SK-N-SH (cell line): Measurements from ENCODE around the gene FAM20A. TPM values are rescaled to one million over a fixed set of nuclear protein-coding genes. Genes with fewer than 3 reads are reported as not detected.

Source experiments
- CTCF ChIA-PET: fragments of 300-600, 350-600 bp; formaldehyde crosslinking; extraction: SDS; loops from one replicate; lab custom pipeline; 2021; lab: Yijun Ruan, JAX
- POLR2A ChIA-PET: fragments of 350-600 bp; sonication (Branson Sonifier 250); formaldehyde crosslinking; extraction: SDS; loops from one replicate; lab custom pipeline; 2020; ENCODE audit warnings: antibody characterized with exemption, inconsistent platforms; lab: Yijun Ruan, JAX
- DNase-seq: peaks from one replicate; pipeline ENCODE4 v3.0.0; 2012
- H2AFZ ChIP-seq: fragments of 200-600 bp; sonication (generic); 2 replicates; pipeline ENCODE4 v1.8.1; 2016; ENCODE audit warnings: antibody characterized with exemption, mild to moderate bottlenecking, low read depth
- H3F3A ChIP-seq: fragments of 200-600 bp; sonication (generic); replicated peaks from 2 replicates; pipeline ENCODE3; 2016; ENCODE audit warnings: antibody characterized with exemption, mild to moderate bottlenecking; ENCODE audit not compliant: insufficient read depth
- H3K27ac ChIP-seq, 2 experiments: fragments of 200-500 bp in 1 of 2; fragments of 200-600 bp in 1 of 2; sonication (Bioruptor generic) in 1 of 2; sonication (generic), shearing (Covaris generic) in 1 of 2; 2 replicates each; pipeline versions ENCODE4 v1.5.1 to v1.6.1; 2014 to 2016; ENCODE audit warnings: low read depth in 2 of 2, inconsistent platforms in 1 of 2, low read length in 1 of 2, mild to moderate bottlenecking in 1 of 2, mixed read lengths in 1 of 2
- H3K27me3 ChIP-seq: fragments of 200-600 bp; sonication (generic), shearing (Covaris generic); 2 replicates; pipeline ENCODE4 v1.6.1; 2016; ENCODE audit warnings: mixed run types; ENCODE audit not compliant: insufficient read depth
- H3K36me3 ChIP-seq, 2 experiments: fragments of 200-500 bp in 1 of 2; fragments of 200-600 bp in 1 of 2; sonication (Bioruptor generic) in 1 of 2; sonication (generic) in 1 of 2; replicated peaks in 1 of 2; 2 replicates each; pipeline versions ENCODE3 to v1.5.1; 2014 to 2016; ENCODE audit warnings: low read length in 1 of 2, mild to moderate bottlenecking in 1 of 2; ENCODE audit not compliant: insufficient read depth in 2 of 2, control insufficient read depth in 1 of 2
- H3K4me1 ChIP-seq, 2 experiments: fragments of 200-500 bp in 1 of 2; fragments of 200-600 bp in 1 of 2; sonication (Bioruptor generic) in 1 of 2; sonication (generic), shearing (Covaris generic) in 1 of 2; 2 replicates each; pipeline versions ENCODE4 v1.5.1 to v1.6.1; 2014 to 2016; ENCODE audit warnings: low read depth in 1 of 2, low read length in 1 of 2, mixed run types in 1 of 2; ENCODE audit not compliant: insufficient read depth in 2 of 2, control insufficient read depth in 1 of 2
- H3K4me2 ChIP-seq: fragments of 200-600 bp; sonication (generic), shearing (Covaris generic); 2 replicates; pipeline ENCODE4 v1.6.1; 2017; ENCODE audit warnings: mixed run types
- H3K4me3 ChIP-seq, 2 experiments: fragments of 200-500 bp in 1 of 2; fragments of 200-600 bp in 1 of 2; sonication (Bioruptor generic) in 1 of 2; sonication (generic), shearing (Covaris generic) in 1 of 2; 2 replicates each; pipeline versions ENCODE4 v1.5.1 to v1.8.1; 2014 to 2016; ENCODE audit warnings: low read depth in 2 of 2, inconsistent platforms in 1 of 2, low read length in 1 of 2, mild to moderate bottlenecking in 1 of 2, mixed read lengths in 1 of 2, moderate library complexity in 1 of 2
- H3K79me2 ChIP-seq: fragments of 200-600 bp; sonication (generic); 2 replicates; pipeline ENCODE4 v1.8.1; 2017; ENCODE audit warnings: mild to moderate bottlenecking; ENCODE audit not compliant: insufficient read depth
- H3K9ac ChIP-seq: fragments of 200-600 bp; sonication (generic); 2 replicates; pipeline ENCODE4 v1.6.1; 2017; ENCODE audit warnings: mixed run types
- H3K9me2 ChIP-seq: fragments of 200-600 bp; sonication (generic); 2 replicates; pipeline ENCODE4 v1.6.1; 2017; ENCODE audit warnings: mixed run types
- H3K9me3 ChIP-seq: fragments of 200-600 bp; sonication (generic); 2 replicates; pipeline ENCODE4 v1.6.1; 2017; ENCODE audit warnings: mixed run types, mild to moderate bottlenecking, moderate library complexity
- H4K20me1 ChIP-seq: fragments of 200-600 bp; sonication (generic); 2 replicates; pipeline ENCODE4 v1.6.1; 2017; ENCODE audit warnings: mild to moderate bottlenecking, mixed run types; ENCODE audit not compliant: insufficient read depth
- EP300 ChIP-seq, 2 experiments: IDR thresholded peaks; 2 replicates each; pipeline versions ENCODE4 v1.4.0 to v1.6.1; 2012; ENCODE audit warnings: borderline replicate concordance in 1 of 2, low read depth in 1 of 2, low read length in 1 of 2
- EZH2phosphoT487 ChIP-seq: fragments of 200-600 bp; sonication (generic); IDR thresholded peaks from 2 replicates; pipeline ENCODE4 v1.6.1; 2017; ENCODE audit warnings: low read depth, mixed run types, mild to moderate bottlenecking, antibody characterized with exemption, moderate library complexity, borderline replicate concordance
- FOSL2 ChIP-seq: IDR thresholded peaks from 2 replicates; pipeline ENCODE4 v1.4.0; 2012; ENCODE audit warnings: low read depth, mild to moderate bottlenecking, moderate library complexity, borderline replicate concordance
- FOXM1 ChIP-seq: IDR thresholded peaks from 2 replicates; pipeline ENCODE4 v1.4.0; 2012; ENCODE audit warnings: low read depth, mild to moderate bottlenecking
- GATA2 ChIP-seq: sonication (generic); formaldehyde crosslinking; IDR thresholded peaks from 2 replicates; pipeline ENCODE4 v1.5.0; 2020; ENCODE audit warnings: mild to moderate bottlenecking, missing genetic modification reagents
- JUND ChIP-seq: IDR thresholded peaks from 2 replicates; pipeline ENCODE4 v1.4.0; 2012
- NFIC ChIP-seq: IDR thresholded peaks from 2 replicates; pipeline ENCODE4 v1.4.0; 2012; ENCODE audit warnings: borderline replicate concordance
- NRF1 ChIP-seq: IDR thresholded peaks from 2 replicates; pipeline ENCODE4 v1.6.1; 2012; ENCODE audit warnings: low read depth, mild to moderate bottlenecking, low read length
- POLR2AphosphoS5 ChIP-seq: IDR thresholded peaks from 2 replicates; pipeline ENCODE4 v1.6.1; 2012; ENCODE audit warnings: low read depth, low read length
- RAD21 ChIP-seq: IDR thresholded peaks from 2 replicates; pipeline ENCODE4 v1.6.1; 2012; ENCODE audit warnings: mild to moderate bottlenecking, low read length
- RXRA ChIP-seq: IDR thresholded peaks from 2 replicates; pipeline ENCODE4 v1.4.0; 2012; ENCODE audit warnings: low read depth, mild to moderate bottlenecking, borderline replicate concordance
- SIN3A ChIP-seq: IDR thresholded peaks from 2 replicates; pipeline ENCODE4 v1.6.1; 2012; ENCODE audit warnings: low read depth, mild to moderate bottlenecking, low read length, moderate library complexity, borderline replicate concordance
- SMC3 ChIP-seq: IDR thresholded peaks from 2 replicates; pipeline ENCODE4 v1.6.1; 2012; ENCODE audit warnings: low read depth, low read length, improper control_type of control experiment
- TAF1 ChIP-seq: IDR thresholded peaks from 2 replicates; pipeline ENCODE4 v1.6.1; 2012; ENCODE audit warnings: low read depth, mild to moderate bottlenecking, low read length, moderate library complexity, borderline replicate concordance
- WGBS: methylation state at CpG from one replicate; pipeline ENCODE4 v1.1.6; 2017; ENCODE audit warnings: low lambda C conversion rate; 5-methylcytosine and 5-hydroxymethylcytosine counted together
- polyA plus RNA-seq, 3 experiments: library from polyadenylated mRNA; depleted of rRNA; stranded (reverse); fragments of >200 nt; gene quantifications; 2 replicates each; pipeline ENCODE4 v1.2.3, GENCODE V29; 2012
- TF ChIP-seq, protein P1 (sequence below): IDR thresholded peaks from 2 replicates; pipeline ENCODE4 v1.4.0; 2012; ENCODE audit warnings: low read depth, borderline replicate concordance
- TF ChIP-seq, protein P2 (sequence below): IDR thresholded peaks from 2 replicates; pipeline ENCODE4; 2012
- TF ChIP-seq, protein P3 (sequence below): fragments of 200-600 bp; sonication (generic); IDR thresholded peaks from 2 replicates; pipeline ENCODE4 v1.6.1; 2017; ENCODE audit warnings: antibody characterized with exemption, mild to moderate bottlenecking, moderate library complexity
- TF ChIP-seq, protein P4 (sequence below): IDR thresholded peaks from 2 replicates; pipeline ENCODE4 v1.6.1; 2012; ENCODE audit warnings: mild to moderate bottlenecking, low read depth, low read length, moderate library complexity
- TF ChIP-seq, protein P5 (sequence below): IDR thresholded peaks from 2 replicates; pipeline ENCODE4 v1.4.0; 2012; ENCODE audit warnings: low read depth
- TF ChIP-seq, protein P6 (sequence below): IDR thresholded peaks from 2 replicates; pipeline ENCODE4 v1.4.0; 2012; ENCODE audit warnings: low read depth, borderline replicate concordance

The FAM20A gene
- polyA plus RNA-seq, 1 of the 3 experiments (the other 2 are of a cell fraction): not detected

DNA sequence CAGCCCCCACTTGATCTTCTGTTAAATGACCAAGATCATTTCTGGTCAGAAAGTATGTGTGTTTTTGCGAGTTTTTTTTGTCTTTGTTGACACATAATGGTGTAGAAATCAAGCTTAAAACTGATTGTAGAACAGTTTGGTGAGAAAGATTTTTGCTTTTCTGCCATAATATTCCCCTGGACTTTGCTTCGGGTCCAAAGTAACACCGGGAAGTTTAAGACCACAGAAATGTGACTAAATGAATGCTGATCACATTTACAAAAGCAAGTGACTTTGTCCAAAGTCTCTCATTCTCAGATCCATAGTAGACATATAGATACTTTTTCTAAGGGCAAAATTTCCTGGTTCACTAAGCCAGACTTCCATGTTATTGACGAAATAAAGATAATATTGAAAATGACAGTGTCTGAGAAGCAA, 2.6 kb downstream of the FAM20A start (continued):
- TF ChIP-seq, protein P1, sequence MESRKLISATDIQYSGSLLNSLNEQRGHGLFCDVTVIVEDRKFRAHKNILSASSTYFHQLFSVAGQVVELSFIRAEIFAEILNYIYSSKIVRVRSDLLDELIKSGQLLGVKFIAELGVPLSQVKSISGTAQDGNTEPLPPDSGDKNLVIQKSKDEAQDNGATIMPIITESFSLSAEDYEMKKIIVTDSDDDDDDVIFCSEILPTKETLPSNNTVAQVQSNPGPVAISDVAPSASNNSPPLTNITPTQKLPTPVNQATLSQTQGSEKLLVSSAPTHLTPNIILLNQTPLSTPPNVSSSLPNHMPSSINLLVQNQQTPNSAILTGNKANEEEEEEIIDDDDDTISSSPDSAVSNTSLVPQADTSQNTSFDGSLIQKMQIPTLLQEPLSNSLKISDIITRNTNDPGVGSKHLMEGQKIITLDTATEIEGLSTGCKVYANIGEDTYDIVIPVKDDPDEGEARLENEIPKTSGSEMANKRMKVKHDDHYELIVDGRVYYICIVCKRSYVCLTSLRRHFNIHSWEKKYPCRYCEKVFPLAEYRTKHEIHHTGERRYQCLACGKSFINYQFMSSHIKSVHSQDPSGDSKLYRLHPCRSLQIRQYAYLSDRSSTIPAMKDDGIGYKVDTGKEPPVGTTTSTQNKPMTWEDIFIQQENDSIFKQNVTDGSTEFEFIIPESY: no peak
- TF ChIP-seq, protein P2, sequence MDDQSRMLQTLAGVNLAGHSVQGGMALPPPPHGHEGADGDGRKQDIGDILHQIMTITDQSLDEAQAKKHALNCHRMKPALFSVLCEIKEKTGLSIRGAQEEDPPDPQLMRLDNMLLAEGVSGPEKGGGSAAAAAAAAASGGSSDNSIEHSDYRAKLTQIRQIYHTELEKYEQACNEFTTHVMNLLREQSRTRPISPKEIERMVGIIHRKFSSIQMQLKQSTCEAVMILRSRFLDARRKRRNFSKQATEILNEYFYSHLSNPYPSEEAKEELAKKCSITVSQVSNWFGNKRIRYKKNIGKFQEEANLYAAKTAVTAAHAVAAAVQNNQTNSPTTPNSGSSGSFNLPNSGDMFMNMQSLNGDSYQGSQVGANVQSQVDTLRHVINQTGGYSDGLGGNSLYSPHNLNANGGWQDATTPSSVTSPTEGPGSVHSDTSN: no peak
- TF ChIP-seq SIN3A (no peak), FOSL2 (no peak), POLR2AphosphoS5 (no peak)

DNA sequence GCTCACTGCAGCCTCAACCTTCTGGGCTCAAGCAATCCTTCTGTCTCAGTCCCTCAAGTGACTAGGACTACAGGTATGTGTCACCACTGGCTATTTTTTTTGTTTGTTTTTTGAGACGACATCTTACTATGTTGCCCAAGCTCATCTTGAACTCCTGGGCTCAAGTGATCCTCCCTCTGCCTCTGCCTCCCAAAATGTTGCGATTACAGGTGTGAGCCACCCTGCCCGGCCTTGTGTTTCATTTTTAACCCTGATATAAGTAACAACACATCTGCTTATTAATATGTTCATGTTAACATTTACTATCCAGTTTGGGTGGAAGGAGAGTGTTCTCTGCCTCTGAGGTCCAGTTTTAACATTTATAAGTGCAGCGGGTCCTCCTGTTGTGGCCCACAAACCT, 3.1 kb downstream of the FAM20A start:
- Histone ChIP-seq H3K27ac (no peak overlapping the region), H3K9ac (no peak overlapping the region)
- CTCF ChIA-PET: no interaction called here
- no peak for TF ChIP-seq FOXM1
- TF ChIP-seq, protein P3, sequence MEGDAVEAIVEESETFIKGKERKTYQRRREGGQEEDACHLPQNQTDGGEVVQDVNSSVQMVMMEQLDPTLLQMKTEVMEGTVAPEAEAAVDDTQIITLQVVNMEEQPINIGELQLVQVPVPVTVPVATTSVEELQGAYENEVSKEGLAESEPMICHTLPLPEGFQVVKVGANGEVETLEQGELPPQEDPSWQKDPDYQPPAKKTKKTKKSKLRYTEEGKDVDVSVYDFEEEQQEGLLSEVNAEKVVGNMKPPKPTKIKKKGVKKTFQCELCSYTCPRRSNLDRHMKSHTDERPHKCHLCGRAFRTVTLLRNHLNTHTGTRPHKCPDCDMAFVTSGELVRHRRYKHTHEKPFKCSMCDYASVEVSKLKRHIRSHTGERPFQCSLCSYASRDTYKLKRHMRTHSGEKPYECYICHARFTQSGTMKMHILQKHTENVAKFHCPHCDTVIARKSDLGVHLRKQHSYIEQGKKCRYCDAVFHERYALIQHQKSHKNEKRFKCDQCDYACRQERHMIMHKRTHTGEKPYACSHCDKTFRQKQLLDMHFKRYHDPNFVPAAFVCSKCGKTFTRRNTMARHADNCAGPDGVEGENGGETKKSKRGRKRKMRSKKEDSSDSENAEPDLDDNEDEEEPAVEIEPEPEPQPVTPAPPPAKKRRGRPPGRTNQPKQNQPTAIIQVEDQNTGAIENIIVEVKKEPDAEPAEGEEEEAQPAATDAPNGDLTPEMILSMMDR: no peak
- no peak for TF ChIP-seq EZH2phosphoT487
- TF ChIP-seq FOSL2: no peak
- TF ChIP-seq, protein P4, sequence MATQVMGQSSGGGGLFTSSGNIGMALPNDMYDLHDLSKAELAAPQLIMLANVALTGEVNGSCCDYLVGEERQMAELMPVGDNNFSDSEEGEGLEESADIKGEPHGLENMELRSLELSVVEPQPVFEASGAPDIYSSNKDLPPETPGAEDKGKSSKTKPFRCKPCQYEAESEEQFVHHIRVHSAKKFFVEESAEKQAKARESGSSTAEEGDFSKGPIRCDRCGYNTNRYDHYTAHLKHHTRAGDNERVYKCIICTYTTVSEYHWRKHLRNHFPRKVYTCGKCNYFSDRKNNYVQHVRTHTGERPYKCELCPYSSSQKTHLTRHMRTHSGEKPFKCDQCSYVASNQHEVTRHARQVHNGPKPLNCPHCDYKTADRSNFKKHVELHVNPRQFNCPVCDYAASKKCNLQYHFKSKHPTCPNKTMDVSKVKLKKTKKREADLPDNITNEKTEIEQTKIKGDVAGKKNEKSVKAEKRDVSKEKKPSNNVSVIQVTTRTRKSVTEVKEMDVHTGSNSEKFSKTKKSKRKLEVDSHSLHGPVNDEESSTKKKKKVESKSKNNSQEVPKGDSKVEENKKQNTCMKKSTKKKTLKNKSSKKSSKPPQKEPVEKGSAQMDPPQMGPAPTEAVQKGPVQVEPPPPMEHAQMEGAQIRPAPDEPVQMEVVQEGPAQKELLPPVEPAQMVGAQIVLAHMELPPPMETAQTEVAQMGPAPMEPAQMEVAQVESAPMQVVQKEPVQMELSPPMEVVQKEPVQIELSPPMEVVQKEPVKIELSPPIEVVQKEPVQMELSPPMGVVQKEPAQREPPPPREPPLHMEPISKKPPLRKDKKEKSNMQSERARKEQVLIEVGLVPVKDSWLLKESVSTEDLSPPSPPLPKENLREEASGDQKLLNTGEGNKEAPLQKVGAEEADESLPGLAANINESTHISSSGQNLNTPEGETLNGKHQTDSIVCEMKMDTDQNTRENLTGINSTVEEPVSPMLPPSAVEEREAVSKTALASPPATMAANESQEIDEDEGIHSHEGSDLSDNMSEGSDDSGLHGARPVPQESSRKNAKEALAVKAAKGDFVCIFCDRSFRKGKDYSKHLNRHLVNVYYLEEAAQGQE: no peak
- TF ChIP-seq, protein P5, sequence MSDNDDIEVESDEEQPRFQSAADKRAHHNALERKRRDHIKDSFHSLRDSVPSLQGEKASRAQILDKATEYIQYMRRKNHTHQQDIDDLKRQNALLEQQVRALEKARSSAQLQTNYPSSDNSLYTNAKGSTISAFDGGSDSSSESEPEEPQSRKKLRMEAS: no peak
- no peak for TF ChIP-seq GATA2 (CRISPR knock-in tag)
- TF ChIP-seq SMC3: no peak
- TF ChIP-seq, protein P6, sequence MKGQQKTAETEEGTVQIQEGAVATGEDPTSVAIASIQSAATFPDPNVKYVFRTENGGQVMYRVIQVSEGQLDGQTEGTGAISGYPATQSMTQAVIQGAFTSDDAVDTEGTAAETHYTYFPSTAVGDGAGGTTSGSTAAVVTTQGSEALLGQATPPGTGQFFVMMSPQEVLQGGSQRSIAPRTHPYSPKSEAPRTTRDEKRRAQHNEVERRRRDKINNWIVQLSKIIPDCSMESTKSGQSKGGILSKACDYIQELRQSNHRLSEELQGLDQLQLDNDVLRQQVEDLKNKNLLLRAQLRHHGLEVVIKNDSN: no peak
- no peak for TF ChIP-seq RXRA
- TF ChIP-seq TAF1: no peak
- no peak for TF ChIP-seq NRF1
- no peak for TF ChIP-seq JUND
- TF ChIP-seq NFIC: no peak
- no peak for TF ChIP-seq POLR2AphosphoS5
- TF ChIP-seq RAD21: no peak
- TF ChIP-seq, protein P1: no peak
- no peak for TF ChIP-seq EP300 (IDR thresholded peaks at IDR 0.05; ENCODE audit: borderline replicate concordance in 1 of 2, low read depth in 1 of 2, low read length in 1 of 2)

More for the DNA sequence above, 3.1 kb downstream of the FAM20A start:
- Histone ChIP-seq H3K9me2 (no peaks in the 10 kb centered on the region), H3K79me2 (no peaks in the 10 kb centered on the region), H4K20me1 (no peaks in the 10 kb centered on the region), H3K4me2 (no peak overlapping the region), H2AFZ (no peak overlapping the region), H3K4me3 (no peak overlapping the region), H3F3A (no peaks in the 10 kb centered on the region), H3K4me1 (peaks cover 0 to 12% of the 10 kb centered on the region in 2 experiments; a peak in 1 of 4 replicates), H3K27me3 (peaks cover 51% of the 10 kb centered on the region), H3K36me3 (no peaks in the 10 kb centered on the region), H3K9me3 (no peaks in the 10 kb centered on the region)
- DNase-seq: no peak
- POLR2A ChIA-PET: no interaction called here
- WGBS: 62% methylated on average over 4 of the region's 4 CpGs
